Mesenchymal stem cell (in vitro differentiated cells and primary cell): ENCODE results near the gene NSUN4.
"Not testable (repeated sequence)": the region's sequence is repeated elsewhere in the genome, so short reads cannot be mapped to it uniquely, and the experiment has no call there.

Experiments
- DNase-seq: peaks from one replicate; pipeline ENCODE4 v3.0.0-alpha.2; 2013
- H2AFZ ChIP-seq: one replicate; pipeline ENCODE4 v1.6.1; 2013; ENCODE audit warnings: low read depth, mild to moderate bottlenecking, control low read depth, inconsistent platforms, low read length, moderate library complexity
- H2AK5ac ChIP-seq: 2 replicates; pipeline ENCODE4 v1.6.1; 2013; ENCODE audit warnings: low read length, moderate library complexity, mild to moderate bottlenecking, inconsistent platforms; ENCODE audit not compliant: severe bottlenecking
- H2BK120ac ChIP-seq: one replicate; pipeline ENCODE4 v1.6.1; 2013; ENCODE audit warnings: low read depth, mild to moderate bottlenecking, inconsistent platforms, low read length, moderate library complexity
- H2BK12ac ChIP-seq, 2 experiments: one replicate each; pipeline ENCODE4 v1.6.1; 2013; ENCODE audit warnings: inconsistent platforms in 2 of 2, low read length in 2 of 2, mild to moderate bottlenecking in 2 of 2, moderate library complexity in 2 of 2, control low read depth in 1 of 2
- H2BK15ac ChIP-seq: one replicate; pipeline ENCODE4 v1.6.1; 2013; ENCODE audit warnings: mild to moderate bottlenecking, low read depth, inconsistent platforms; ENCODE audit not compliant: poor library complexity, severe bottlenecking
- H2BK5ac ChIP-seq: 2 replicates; pipeline ENCODE4 v1.6.1; 2013; ENCODE audit warnings: low read depth, mild to moderate bottlenecking, low read length, control low read depth, inconsistent platforms; ENCODE audit not compliant: poor library complexity, severe bottlenecking
- H3K14ac ChIP-seq, 2 experiments: one replicate each; pipeline ENCODE4 v1.6.1; 2013; ENCODE audit warnings: inconsistent platforms in 2 of 2, low read length in 2 of 2, control low read depth in 1 of 2, mild to moderate bottlenecking in 1 of 2, moderate library complexity in 1 of 2
- H3K18ac ChIP-seq, 2 experiments: one replicate each; pipeline ENCODE4 v1.6.1; 2013; ENCODE audit warnings: inconsistent platforms in 2 of 2, low read length in 2 of 2, control low read depth in 1 of 2, low read depth in 1 of 2, mild to moderate bottlenecking in 1 of 2
- H3K23ac ChIP-seq, 2 experiments: one replicate each; pipeline ENCODE4 v1.6.1; 2013; ENCODE audit warnings: inconsistent platforms in 2 of 2, low read length in 2 of 2, mild to moderate bottlenecking in 2 of 2, moderate library complexity in 2 of 2, control low read depth in 1 of 2
- H3K27ac ChIP-seq: 2 replicates; pipeline ENCODE4 v1.5.1; 2013; ENCODE audit warnings: mild to moderate bottlenecking, moderate library complexity, low read length, control low read depth, inconsistent platforms; ENCODE audit not compliant: poor library complexity, severe bottlenecking
- H3K27me3 ChIP-seq, 2 experiments: 2 replicates each; pipeline versions ENCODE4 v1.6.1 to v1.7.0; 2013; ENCODE audit warnings: low read length in 2 of 2, mild to moderate bottlenecking in 2 of 2, moderate library complexity in 2 of 2, control low read depth in 1 of 2, inconsistent platforms in 1 of 2; ENCODE audit not compliant: control insufficient read depth in 1 of 2, insufficient read depth in 1 of 2
- H3K36me3 ChIP-seq, 2 experiments: 2 replicates each; pipeline versions ENCODE4 v1.6.1 to v1.7.0; 2013; ENCODE audit warnings: low read length in 2 of 2, control low read depth in 1 of 2, inconsistent platforms in 1 of 2, low read depth in 1 of 2, mild to moderate bottlenecking in 1 of 2; ENCODE audit not compliant: insufficient read depth in 2 of 2, control insufficient read depth in 1 of 2
- H3K4ac ChIP-seq, 2 experiments: one replicate each; pipeline ENCODE4 v1.6.1; 2013; ENCODE audit warnings: inconsistent platforms in 2 of 2, low read length in 2 of 2, mild to moderate bottlenecking in 2 of 2, moderate library complexity in 2 of 2, control low read depth in 1 of 2, low read depth in 1 of 2
- H3K4me1 ChIP-seq: 2 replicates; pipeline ENCODE4 v1.6.1; 2013; ENCODE audit warnings: low read depth, low read length, control low read depth; ENCODE audit not compliant: control insufficient read depth, insufficient read depth
- H3K4me2 ChIP-seq: 2 replicates; pipeline ENCODE4 v1.6.1; 2013; ENCODE audit warnings: low read length, mild to moderate bottlenecking, inconsistent platforms; ENCODE audit not compliant: poor library complexity, severe bottlenecking
- H3K4me3 ChIP-seq, 2 experiments: 2 replicates each; pipeline versions ENCODE4 v1.5.1 to v1.7.0; 2013; ENCODE audit warnings: low read length in 2 of 2, mild to moderate bottlenecking in 2 of 2, control low read depth in 1 of 2, low read depth in 1 of 2; ENCODE audit not compliant: insufficient read depth in 1 of 2
- H3K79me1 ChIP-seq: replicated peaks from 2 replicates; pipeline ENCODE4 v1.6.1; 2013; ENCODE audit warnings: mild to moderate bottlenecking, control low read depth, low read length, inconsistent platforms; ENCODE audit not compliant: poor library complexity, severe bottlenecking
- H3K9ac ChIP-seq: 2 replicates; pipeline ENCODE4 v1.7.0; 2013; ENCODE audit warnings: mild to moderate bottlenecking, low read length, moderate library complexity
- H3K9me3 ChIP-seq: 2 replicates; pipeline ENCODE4 v1.7.0; 2013; ENCODE audit warnings: mild to moderate bottlenecking, low read length; ENCODE audit not compliant: control insufficient read depth
- H4K8ac ChIP-seq: one replicate; pipeline ENCODE4 v1.6.1; 2013; ENCODE audit warnings: inconsistent platforms, mild to moderate bottlenecking, low read length, moderate library complexity
- H4K91ac ChIP-seq: one replicate; pipeline ENCODE4 v1.6.1; 2013; ENCODE audit warnings: mild to moderate bottlenecking, low read length, inconsistent platforms
- WGBS: methylation state at CpG from one replicate; pipeline ENCODE4 v1.1.7; 2013; ENCODE audit warnings: mixed read lengths; 5-methylcytosine and 5-hydroxymethylcytosine counted together

NSUN4 gene

GRCh38 chr1:46344481-46344880, 3.9 kb downstream of the NSUN4 start:
- Histone ChIP-seq H3K23ac (no peak overlapping the region), H2BK15ac (no peak overlapping the region), H3K14ac (no peak overlapping the region), H3K18ac (no peak overlapping the region), H3K4me1 (peaks cover 15% of the 10 kb centered on the region), H3K4me2 (no peak overlapping the region), H2AK5ac (no peak overlapping the region), H3K27ac (no peak overlapping the region), H2AFZ (no peak overlapping the region), H3K36me3 (peaks cover 47 to 51% of the 10 kb centered on the region in 2 experiments), H3K4ac (no peak overlapping the region), H2BK12ac (no peak overlapping the region), H3K9me3 (no peaks in the 10 kb centered on the region), H4K8ac (peak overlapping the region; percentile 30), H3K27me3 (no peaks in the 10 kb centered on the region), H3K4me3 (no peak overlapping the region), H2BK5ac (no peak overlapping the region), H2BK120ac (no peak overlapping the region), H3K9ac (no peak overlapping the region), H3K79me1 (peaks cover 34% of the 10 kb centered on the region), H4K91ac (no peak overlapping the region)
- no peak for DNase-seq
- WGBS: 96% methylated on average over 3 of the region's 3 CpGs

- H2BK120ac ChIP-seq: no peak overlapping the region
Measured at GRCh38 chr1:46345281-46345680, 4.7 kb downstream of the NSUN4 start.

GRCh38 chr1:46352363-46352762, 11.8 kb downstream of the NSUN4 start:
- 98% methylated on average over 1 of the region's 2 CpGs for WGBS
- Histone ChIP-seq H3K4me2 (no peak overlapping the region), H3K4me3 (no peak overlapping the region), H2BK15ac (no peak overlapping the region), H3K9ac (no peak overlapping the region), H3K18ac (no peak overlapping the region), H2BK120ac (no peak overlapping the region), H2AK5ac (no peak overlapping the region), H3K79me1 (peaks cover 18% of the 10 kb centered on the region), H3K4me1 (no peaks in the 10 kb centered on the region), H2BK12ac (no peak overlapping the region), H3K9me3 (no peaks in the 10 kb centered on the region), H3K14ac (no peak overlapping the region), H4K8ac (no peak overlapping the region), H2BK5ac (no peak overlapping the region), H3K36me3 (peaks cover 40 to 67% of the 10 kb centered on the region in 2 experiments), H3K23ac (no peak overlapping the region), H3K27me3 (no peaks in the 10 kb centered on the region), H4K91ac (no peak overlapping the region), H3K27ac (no peak overlapping the region), H2AFZ (no peak overlapping the region), H3K4ac (no peak overlapping the region)
- no peak for DNase-seq

More at GRCh38 chr1:46345281-46345680, 4.7 kb downstream of the NSUN4 start:
- Histone ChIP-seq H3K27ac (no peak overlapping the region), H3K4ac (no peak overlapping the region), H2BK5ac (no peak overlapping the region), H3K14ac (no peak overlapping the region), H2BK12ac (no peak overlapping the region), H4K8ac (no peak overlapping the region), H2BK15ac (no peak overlapping the region), H3K9ac (no peak overlapping the region), H3K23ac (no peak overlapping the region), H2AK5ac (no peak overlapping the region), H3K36me3 (peaks cover 50 to 59% of the 10 kb centered on the region in 2 experiments), H2AFZ (no peak overlapping the region), H3K9me3 (no peaks in the 10 kb centered on the region), H3K4me2 (no peak overlapping the region), H3K4me1 (peaks cover 15% of the 10 kb centered on the region), H4K91ac (no peak overlapping the region), H3K18ac (no peak overlapping the region), H3K79me1 (peaks cover 41% of the 10 kb centered on the region), H3K27me3 (no peaks in the 10 kb centered on the region), H3K4me3 (no peak overlapping the region)
- DNase-seq: no peak

- H4K8ac ChIP-seq, DNase-seq, H3K4ac ChIP-seq, H3K27me3 ChIP-seq, H2BK12ac ChIP-seq, H3K27ac ChIP-seq, H3K18ac ChIP-seq, H3K4me2 ChIP-seq, H3K4me3 ChIP-seq, H3K14ac ChIP-seq, H3K23ac ChIP-seq, H3K9me3 ChIP-seq, H2BK120ac ChIP-seq, H3K9ac ChIP-seq, H2AFZ ChIP-seq, H2BK15ac ChIP-seq, H2BK5ac ChIP-seq, H2AK5ac ChIP-seq, H4K91ac ChIP-seq, H3K4me1 ChIP-seq: not testable (repeated sequence)
- Histone ChIP-seq H3K79me1 (peaks cover 17% of the 10 kb centered on the region), H3K36me3 (peaks cover 35 to 70% of the 10 kb centered on the region in 2 experiments)
- WGBS: 75% methylated on average over 5 of the region's 5 CpGs
Measured at GRCh38 chr1:46355920-46356319, 15.3 kb downstream of the NSUN4 start.
